HG03060 (cell line): ENCODE results near the gene PANK1.
A peak's percentile ranks its signal among the peaks of the same experiment; 100 is the strongest.

Experiments used
- ATAC-seq: cut with Tn5 transposase; IDR thresholded peaks from one replicate; pipeline ENCODE4 v1.9.1; 2021; ENCODE audit warnings: low read depth, moderate number of reproducible peaks; ENCODE audit not compliant: unreplicated experiment

The PANK1 gene

DNA sequence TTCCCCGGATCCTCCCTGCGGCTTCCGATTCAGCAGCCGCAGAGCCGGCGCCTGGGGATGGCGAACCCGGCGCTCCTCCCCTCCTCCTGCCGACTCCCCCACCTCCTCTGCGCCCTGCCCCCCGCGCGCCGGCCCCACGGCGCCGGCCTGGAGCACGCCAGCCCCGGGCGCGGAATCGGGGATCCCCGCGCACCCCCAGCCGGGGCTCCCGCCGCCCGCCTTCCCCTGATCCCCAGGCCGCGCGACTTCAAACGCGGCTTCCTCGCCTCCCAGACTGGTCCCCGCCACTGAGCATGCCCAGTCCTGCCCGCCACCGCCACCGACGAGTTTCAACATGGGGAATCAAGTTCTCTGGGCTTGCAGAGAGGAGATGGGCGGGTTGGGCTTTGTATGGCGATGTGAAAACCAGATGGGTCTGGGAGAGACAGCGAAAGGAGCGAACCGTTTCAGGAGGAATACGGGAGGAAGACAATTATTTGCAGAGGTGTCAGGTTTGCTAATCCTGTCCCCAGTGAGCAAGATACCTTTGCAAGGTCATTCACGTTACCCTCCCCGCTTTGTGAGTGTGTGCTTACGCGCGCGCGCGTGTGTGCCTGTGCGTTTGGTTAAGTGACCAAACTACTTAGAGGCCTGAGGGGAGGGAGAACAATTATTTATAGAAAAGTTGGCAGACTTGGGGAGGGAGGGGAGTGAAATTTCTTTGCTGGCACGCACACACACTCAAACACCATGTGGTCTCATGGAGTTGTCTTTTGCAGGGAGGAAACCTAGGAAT is at the start of gene PANK1:
Gene PANK1 (minus strand): TSS at position 276 of the 775 bp plus-strand sequence. CDS start 351 bp downstream, outside the sequence.
- ATAC-seq: no peak

- no peak for ATAC-seq
Observed at GRCh38 chr10:89693176-89693575, 48.1 kb upstream of the PANK1 start.

DNA sequence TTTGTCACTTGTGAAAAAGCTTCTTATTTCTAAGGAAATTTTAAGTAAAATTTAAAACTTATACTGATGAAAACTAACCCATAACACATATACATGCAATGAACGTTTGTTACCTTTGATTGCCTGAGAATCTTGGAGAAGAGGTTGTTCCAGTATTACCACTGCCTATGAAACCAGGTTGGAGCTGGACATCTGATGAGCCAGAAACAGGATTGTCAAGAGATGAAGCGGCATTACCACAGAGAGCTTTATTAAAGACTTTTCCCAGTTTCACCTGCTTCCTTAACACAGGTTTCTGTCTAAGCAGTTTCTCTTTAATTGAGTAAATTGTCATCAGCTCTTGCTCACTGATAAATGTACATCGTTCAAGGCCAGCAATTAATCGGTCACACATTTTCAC is 47.4 kb upstream of the PANK1 start:
- ATAC-seq: no peak

DNA sequence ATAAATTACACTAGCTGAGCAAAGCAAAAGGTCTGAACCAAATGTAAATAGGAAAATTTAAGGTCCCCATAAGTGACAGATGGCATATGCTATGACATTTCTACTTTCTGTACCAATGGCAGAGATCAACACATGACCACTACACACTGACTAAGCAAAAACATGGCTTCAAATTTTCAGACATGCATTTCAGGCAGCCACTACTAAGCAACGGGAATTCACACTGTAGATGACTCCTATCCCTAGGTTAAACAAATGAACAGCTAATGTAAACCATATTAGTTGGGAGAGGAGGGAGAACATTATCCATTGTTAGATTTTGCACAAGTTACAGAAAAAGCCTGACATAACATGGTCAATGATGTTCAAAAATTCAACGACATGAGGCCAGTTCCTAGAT is 45.0 kb upstream of the PANK1 start:
- no peak for ATAC-seq

- ATAC-seq: no peak
Observed at GRCh38 chr10:89685936-89686335, 40.9 kb upstream of the PANK1 start.

- ATAC-seq: no peak
Observed at GRCh38 chr10:89684604-89685003, 39.6 kb upstream of the PANK1 start.

- ATAC-seq: no peak
Observed at GRCh38 chr10:89683883-89684282, 38.8 kb upstream of the PANK1 start.

DNA sequence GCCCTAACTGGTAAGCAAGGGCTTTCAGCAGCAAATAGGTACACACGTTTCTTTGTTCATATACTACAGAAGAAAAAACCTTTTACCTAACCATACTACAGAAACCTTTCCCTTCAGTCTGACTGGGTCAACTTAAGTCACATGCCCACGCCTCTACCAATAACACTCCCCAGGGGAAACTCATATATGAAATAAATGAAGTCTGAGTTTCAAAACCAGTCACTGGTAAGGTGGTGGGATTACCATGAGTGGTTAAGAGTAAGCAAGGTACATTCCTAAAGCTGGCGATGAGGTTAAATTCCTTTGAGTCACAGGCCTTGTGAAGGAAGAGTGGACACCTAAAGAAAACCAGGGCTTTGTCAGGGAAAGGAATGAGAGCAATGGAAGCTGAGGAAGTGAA is 34.9 kb upstream of the PANK1 start:
- no peak for ATAC-seq

GRCh38 chr10:89677341-89677740 is 32.3 kb upstream of the PANK1 start:
- no peak for ATAC-seq

DNA sequence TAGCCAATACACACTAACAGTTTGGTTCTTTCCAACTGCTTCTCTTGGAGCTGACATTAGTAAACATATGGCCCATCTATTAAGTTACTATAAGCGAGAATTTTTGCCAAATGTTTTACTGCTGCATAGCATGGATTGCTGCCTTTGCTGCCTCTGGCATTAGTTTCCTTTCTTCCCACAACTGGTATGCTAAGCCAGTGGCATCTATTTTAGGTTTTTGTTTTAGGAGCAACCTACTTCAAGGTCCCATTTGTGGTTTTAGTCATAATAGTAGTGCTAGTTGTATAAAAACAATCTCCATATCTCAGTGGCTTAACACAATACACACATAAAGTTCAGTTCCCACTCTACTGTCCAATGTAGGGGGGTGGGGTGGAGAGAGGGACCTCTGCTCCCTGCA is 25.9 kb upstream of the PANK1 start:
- ATAC-seq: no peak

GRCh38 chr10:89669985-89670384 is 24.9 kb upstream of the PANK1 start:
- no peak for ATAC-seq

- no peak for ATAC-seq
Observed at GRCh38 chr10:89668386-89669071, 23.5 kb upstream of the PANK1 start.

- ATAC-seq: no peak
Observed at GRCh38 chr10:89666138-89666537, 21.1 kb upstream of the PANK1 start.

GRCh38 chr10:89665302-89665701 is 20.3 kb upstream of the PANK1 start:
- ATAC-seq: no peak

- no peak for ATAC-seq
Observed at GRCh38 chr10:89664203-89664602, 19.2 kb upstream of the PANK1 start.

GRCh38 chr10:89663144-89663543 is 18.1 kb upstream of the PANK1 start:
- no peak for ATAC-seq

DNA sequence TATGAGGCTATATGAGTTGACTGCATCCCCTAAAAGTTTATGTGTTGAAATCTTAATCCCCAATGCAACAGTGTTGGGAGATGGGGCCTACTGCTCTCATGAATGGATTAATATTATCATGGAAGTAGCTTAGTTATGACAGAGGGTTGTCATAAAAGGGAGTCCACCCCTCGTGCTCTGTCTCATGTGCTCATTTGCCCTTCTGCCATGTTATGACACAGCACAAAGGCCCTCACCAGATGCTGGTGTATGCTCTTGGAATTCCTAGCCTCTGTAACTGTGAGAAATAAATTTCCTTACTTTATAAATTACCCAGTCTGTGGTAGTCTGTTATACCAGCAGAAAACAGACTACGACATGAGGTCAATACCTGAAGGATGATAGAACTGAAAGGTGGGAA is 17.6 kb upstream of the PANK1 start:
- no peak for ATAC-seq

DNA sequence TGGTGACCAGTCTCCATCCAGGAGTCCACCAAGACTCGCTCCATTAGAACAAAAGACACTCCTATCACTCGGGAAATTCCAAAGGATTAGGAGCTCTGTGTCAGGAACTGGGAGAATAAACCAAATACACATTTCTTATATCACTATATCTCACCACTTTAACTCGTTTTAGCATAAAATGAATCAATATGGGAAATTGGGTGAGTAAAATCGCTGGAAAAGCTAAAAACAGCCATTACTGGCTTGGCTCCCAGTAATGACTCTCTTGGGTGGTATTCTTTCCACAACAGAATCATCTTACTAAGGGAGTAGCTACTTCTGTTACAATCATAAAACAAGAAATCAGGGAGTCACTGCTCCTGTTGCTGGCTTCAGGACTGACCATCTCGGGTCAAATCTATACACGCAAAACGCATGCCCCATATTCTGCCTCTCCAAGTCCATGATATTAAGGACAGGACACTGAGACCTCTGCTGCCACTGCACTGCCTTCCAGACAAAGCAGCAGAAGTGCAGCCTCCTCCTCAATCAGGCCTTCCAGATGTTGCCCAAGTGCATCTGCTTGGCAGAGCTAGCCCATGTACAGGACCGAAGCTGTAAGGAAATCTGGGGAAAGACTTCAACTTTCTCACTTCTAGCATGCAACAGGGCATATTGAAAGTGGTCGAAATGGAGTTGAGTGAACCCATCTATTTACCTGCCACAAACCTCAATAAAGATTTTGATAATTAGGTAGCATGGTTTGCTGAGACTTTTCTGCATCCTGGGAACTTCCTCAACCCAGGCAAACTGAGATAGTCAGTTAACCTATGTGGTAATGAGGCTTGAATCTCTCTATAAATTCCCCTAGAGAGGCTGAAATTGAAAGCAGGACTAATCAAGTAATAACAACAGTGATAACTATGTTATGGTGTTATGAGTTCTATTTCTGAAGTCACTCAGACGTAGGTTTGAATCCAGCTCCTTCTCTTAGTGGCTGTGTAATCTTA is 14.4 kb upstream of the PANK1 start:
- no peak for ATAC-seq

DNA sequence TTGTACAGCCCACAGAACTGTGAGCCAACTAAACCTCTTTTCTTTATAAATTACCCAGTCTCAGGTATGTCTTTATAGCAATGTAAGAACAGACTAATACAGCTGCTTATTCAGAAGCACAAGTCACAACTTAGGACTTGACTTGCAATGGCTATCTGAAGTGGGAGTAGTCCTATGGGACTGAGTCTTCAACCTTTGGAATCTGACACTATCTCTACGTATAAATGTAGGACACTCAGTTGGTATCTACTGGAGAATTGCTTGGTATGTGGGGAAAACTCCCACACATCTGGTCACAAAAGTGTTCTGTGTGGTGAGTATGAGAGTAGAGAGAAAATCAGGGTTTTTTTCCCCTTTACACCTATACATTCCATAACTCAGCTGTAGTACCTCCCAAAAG is 12.3 kb upstream of the PANK1 start:
- ATAC-seq: no peak

DNA sequence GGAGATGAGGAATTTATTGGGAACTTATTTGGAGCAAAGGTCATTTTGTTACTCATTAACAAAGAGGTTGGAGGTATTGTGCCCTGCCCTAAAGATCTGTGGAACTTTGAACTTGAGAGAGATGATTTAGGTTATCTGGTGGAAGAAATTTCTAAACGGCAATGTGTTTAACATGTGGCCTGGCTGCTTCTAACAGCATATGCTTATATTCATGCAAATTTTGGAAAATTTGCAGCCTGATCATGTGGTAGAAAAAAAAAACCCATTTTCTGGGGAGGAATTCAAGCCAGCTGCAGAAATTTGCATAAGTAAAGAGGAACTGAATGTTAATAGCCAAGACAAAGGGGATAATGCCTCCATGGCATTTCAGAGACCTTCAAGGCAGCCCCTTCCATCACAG is 10.7 kb upstream of the PANK1 start:
- ATAC-seq: no peak

- peak; percentile 81 for ATAC-seq
Observed at GRCh38 chr10:89653410-89653869, 8.4 kb upstream of the PANK1 start.
